Astrocyte (in vitro differentiated cells and primary cell): ENCODE measurements around the gene LRCH1. TPM values are rescaled to one million over a fixed set of nuclear protein-coding genes. Genes with fewer than 3 reads are reported as not detected.

Experiments used
- DNase-seq: peaks from one replicate; pipeline ENCODE4 v3.0.0-alpha.2; 2010; ENCODE audit warnings: low read depth
- FAIRE-seq: peaks from 2 replicates; lab custom pipeline; 2011; peaks lifted over from hg19 to GRCh38; lab: Jason Lieb, UNC
- H2AFZ ChIP-seq: 2 replicates; pipeline ENCODE4 v1.6.0; 2012; ENCODE audit warnings: low read depth, low read length, inconsistent platforms
- H3K27ac ChIP-seq: 2 replicates; pipeline ENCODE4 v1.5.1; 2011; ENCODE audit warnings: low read depth, low read length, inconsistent platforms
- H3K27me3 ChIP-seq: 2 replicates; pipeline ENCODE4 v1.6.0; 2011; ENCODE audit warnings: low read length, inconsistent platforms; ENCODE audit not compliant: insufficient read depth
- H3K36me3 ChIP-seq: 2 replicates; pipeline ENCODE4 v1.5.1; 2011; ENCODE audit warnings: low read length, inconsistent platforms; ENCODE audit not compliant: insufficient read depth
- H3K4me1 ChIP-seq: 2 replicates; pipeline ENCODE4 v1.5.1; 2011; ENCODE audit warnings: low read length, inconsistent platforms; ENCODE audit not compliant: insufficient read depth
- H3K4me2 ChIP-seq: 2 replicates; pipeline ENCODE4 v1.6.0; 2012; ENCODE audit warnings: low read length, inconsistent platforms
- H3K4me3 ChIP-seq: 2 replicates; pipeline ENCODE4 v1.5.1; 2011; ENCODE audit warnings: low read depth, mild to moderate bottlenecking, low read length, inconsistent platforms; ENCODE audit not compliant: insufficient read depth
- H3K79me2 ChIP-seq: 2 replicates; pipeline ENCODE4 v1.6.0; 2012; ENCODE audit warnings: mild to moderate bottlenecking, low read length, inconsistent platforms; ENCODE audit not compliant: insufficient read depth
- H3K9ac ChIP-seq: 2 replicates; pipeline ENCODE4 v1.6.0; 2012; ENCODE audit warnings: mild to moderate bottlenecking, low read length, inconsistent platforms
- H3K9me3 ChIP-seq: 2 replicates; pipeline ENCODE4 v1.5.1; 2012; ENCODE audit warnings: low read depth, mild to moderate bottlenecking, low read length, inconsistent platforms; ENCODE audit not compliant: insufficient read depth
- H4K20me1 ChIP-seq: 2 replicates; pipeline ENCODE4 v1.6.0; 2012; ENCODE audit warnings: low read length, inconsistent platforms; ENCODE audit not compliant: insufficient read depth
- H3K27ac Mint-ChIP-seq: one replicate; pipeline ENCODE4 v1.8.0; 2021; ENCODE audit warnings: mild to moderate bottlenecking, mixed read lengths; ENCODE audit not compliant: unreplicated experiment
- H3K27me3 Mint-ChIP-seq: one replicate; pipeline ENCODE4 v1.8.0; 2021; ENCODE audit warnings: low read depth, mixed read lengths; ENCODE audit not compliant: unreplicated experiment
- H3K36me3 Mint-ChIP-seq: one replicate; pipeline ENCODE4 v1.8.0; 2021; ENCODE audit warnings: low read depth, mixed read lengths; ENCODE audit not compliant: unreplicated experiment
- H3K4me1 Mint-ChIP-seq: one replicate; pipeline ENCODE4 v1.8.0; 2021; ENCODE audit warnings: low read depth, mixed read lengths; ENCODE audit not compliant: unreplicated experiment
- H3K4me3 Mint-ChIP-seq: one replicate; pipeline ENCODE4 v1.8.0; 2021; ENCODE audit warnings: mild to moderate bottlenecking, moderate library complexity, mixed read lengths; ENCODE audit not compliant: unreplicated experiment
- H3K9me3 Mint-ChIP-seq: one replicate; pipeline ENCODE4 v1.8.0; 2021; ENCODE audit warnings: mild to moderate bottlenecking, mixed read lengths; ENCODE audit not compliant: unreplicated experiment
- EZH2 ChIP-seq: IDR thresholded peaks from 2 replicates; pipeline ENCODE4 v1.6.1; 2012; ENCODE audit warnings: mild to moderate bottlenecking, low read length, inconsistent platforms; ENCODE audit not compliant: insufficient read depth
- total RNA-seq: library from RNA; stranded (reverse); gene quantifications from 2 replicates; pipeline ENCODE4 v1.2.1, GENCODE V29; 2021
- TF ChIP-seq, protein P1 (sequence below): IDR thresholded peaks from 2 replicates; pipeline ENCODE4 v1.5.1; 2011; ENCODE audit warnings: low read depth, mild to moderate bottlenecking, inconsistent platforms, low read length, moderate library complexity; ENCODE audit not compliant: insufficient read depth

Gene LRCH1
- total RNA-seq, 1 donor from 2014 or later: 17.7 TPM

DNA sequence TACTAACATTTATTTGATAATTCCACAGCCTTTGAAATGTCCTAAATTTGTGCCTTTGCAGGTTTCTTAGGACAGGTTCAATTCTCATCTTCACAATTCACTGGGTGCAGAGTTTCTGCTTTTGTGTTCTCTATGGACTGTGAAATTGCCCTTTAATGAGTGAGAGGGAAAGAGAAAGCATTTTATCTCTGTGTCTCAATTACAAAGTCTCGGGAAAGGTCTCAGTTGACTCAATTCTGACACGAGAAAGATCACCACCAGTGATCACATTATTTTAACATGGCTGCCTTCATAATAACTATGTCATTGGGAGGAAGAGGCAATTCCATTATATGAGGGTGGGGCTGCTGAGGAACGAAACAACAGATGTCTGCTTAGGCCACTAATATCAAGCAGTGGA lies 26.2 kb upstream of the LRCH1 start:
- no peak overlapping the region for H3K4me3 Mint-ChIP-seq
- H2AFZ ChIP-seq: no peak overlapping the region
- no peak overlapping the region for H3K4me3 ChIP-seq
- peaks cover 8% of the 10 kb centered on the region for H3K27me3 ChIP-seq
- DNase-seq (no peak), FAIRE-seq (no peak)
- no peaks in the 10 kb centered on the region for H3K9me3 Mint-ChIP-seq
- H3K4me1 Mint-ChIP-seq: peaks cover 2% of the 10 kb centered on the region
- H3K27ac ChIP-seq: no peak overlapping the region
- H3K27ac Mint-ChIP-seq: no peak overlapping the region
- H3K79me2 ChIP-seq: no peaks in the 10 kb centered on the region
- H4K20me1 ChIP-seq: no peaks in the 10 kb centered on the region
- no peaks in the 10 kb centered on the region for H3K36me3 ChIP-seq
- no peak overlapping the region for H3K9ac ChIP-seq
- peaks cover 2% of the 10 kb centered on the region for H3K36me3 Mint-ChIP-seq
- peaks cover 13% of the 10 kb centered on the region for H3K27me3 Mint-ChIP-seq
- no peaks in the 10 kb centered on the region for H3K4me1 ChIP-seq
- H3K9me3 ChIP-seq: no peaks in the 10 kb centered on the region
- H3K4me2 ChIP-seq: no peak overlapping the region
- TF ChIP-seq, protein P1, sequence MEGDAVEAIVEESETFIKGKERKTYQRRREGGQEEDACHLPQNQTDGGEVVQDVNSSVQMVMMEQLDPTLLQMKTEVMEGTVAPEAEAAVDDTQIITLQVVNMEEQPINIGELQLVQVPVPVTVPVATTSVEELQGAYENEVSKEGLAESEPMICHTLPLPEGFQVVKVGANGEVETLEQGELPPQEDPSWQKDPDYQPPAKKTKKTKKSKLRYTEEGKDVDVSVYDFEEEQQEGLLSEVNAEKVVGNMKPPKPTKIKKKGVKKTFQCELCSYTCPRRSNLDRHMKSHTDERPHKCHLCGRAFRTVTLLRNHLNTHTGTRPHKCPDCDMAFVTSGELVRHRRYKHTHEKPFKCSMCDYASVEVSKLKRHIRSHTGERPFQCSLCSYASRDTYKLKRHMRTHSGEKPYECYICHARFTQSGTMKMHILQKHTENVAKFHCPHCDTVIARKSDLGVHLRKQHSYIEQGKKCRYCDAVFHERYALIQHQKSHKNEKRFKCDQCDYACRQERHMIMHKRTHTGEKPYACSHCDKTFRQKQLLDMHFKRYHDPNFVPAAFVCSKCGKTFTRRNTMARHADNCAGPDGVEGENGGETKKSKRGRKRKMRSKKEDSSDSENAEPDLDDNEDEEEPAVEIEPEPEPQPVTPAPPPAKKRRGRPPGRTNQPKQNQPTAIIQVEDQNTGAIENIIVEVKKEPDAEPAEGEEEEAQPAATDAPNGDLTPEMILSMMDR: no peak
- no peak for TF ChIP-seq EZH2

DNA sequence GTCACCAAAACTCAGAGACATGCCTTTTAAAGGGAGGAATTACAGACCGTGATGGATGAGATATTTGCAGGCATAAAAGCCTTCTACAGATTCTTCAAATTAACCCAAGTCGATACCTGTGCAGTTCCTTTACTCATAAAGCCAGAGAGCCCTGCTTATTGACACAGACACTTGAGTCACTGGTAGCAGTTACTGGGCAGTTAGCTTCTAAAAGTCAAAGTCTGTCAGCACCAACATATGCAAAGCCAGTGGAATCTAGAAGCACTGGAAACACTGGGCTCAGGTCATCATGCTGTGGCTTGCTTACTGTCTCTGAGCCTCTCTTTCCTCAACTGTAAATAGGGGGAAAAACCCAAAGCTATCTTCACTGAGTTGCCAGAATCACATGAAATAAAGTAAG lies 25.7 kb upstream of the LRCH1 start:
- Mint-ChIP-seq H3K4me3 (no peak overlapping the region), H3K36me3 (peaks cover 2% of the 10 kb centered on the region), H3K4me1 (peaks cover 2% of the 10 kb centered on the region), H3K27ac (no peak overlapping the region), H3K27me3 (peaks cover 13% of the 10 kb centered on the region), H3K9me3 (no peaks in the 10 kb centered on the region)
- DNase-seq: no peak
- TF ChIP-seq, protein P1: no peak
- TF ChIP-seq EZH2: no peak
- FAIRE-seq: no peak
- H3K4me1 ChIP-seq: no peaks in the 10 kb centered on the region
- no peaks in the 10 kb centered on the region for H4K20me1 ChIP-seq
- H2AFZ ChIP-seq: no peak overlapping the region
- H3K79me2 ChIP-seq: no peaks in the 10 kb centered on the region
- no peak overlapping the region for H3K4me3 ChIP-seq
- H3K27ac ChIP-seq: no peak overlapping the region
- no peaks in the 10 kb centered on the region for H3K9me3 ChIP-seq
- no peaks in the 10 kb centered on the region for H3K36me3 ChIP-seq
- H3K27me3 ChIP-seq: peaks cover 8% of the 10 kb centered on the region
- H3K4me2 ChIP-seq: no peak overlapping the region
- no peak overlapping the region for H3K9ac ChIP-seq

DNA sequence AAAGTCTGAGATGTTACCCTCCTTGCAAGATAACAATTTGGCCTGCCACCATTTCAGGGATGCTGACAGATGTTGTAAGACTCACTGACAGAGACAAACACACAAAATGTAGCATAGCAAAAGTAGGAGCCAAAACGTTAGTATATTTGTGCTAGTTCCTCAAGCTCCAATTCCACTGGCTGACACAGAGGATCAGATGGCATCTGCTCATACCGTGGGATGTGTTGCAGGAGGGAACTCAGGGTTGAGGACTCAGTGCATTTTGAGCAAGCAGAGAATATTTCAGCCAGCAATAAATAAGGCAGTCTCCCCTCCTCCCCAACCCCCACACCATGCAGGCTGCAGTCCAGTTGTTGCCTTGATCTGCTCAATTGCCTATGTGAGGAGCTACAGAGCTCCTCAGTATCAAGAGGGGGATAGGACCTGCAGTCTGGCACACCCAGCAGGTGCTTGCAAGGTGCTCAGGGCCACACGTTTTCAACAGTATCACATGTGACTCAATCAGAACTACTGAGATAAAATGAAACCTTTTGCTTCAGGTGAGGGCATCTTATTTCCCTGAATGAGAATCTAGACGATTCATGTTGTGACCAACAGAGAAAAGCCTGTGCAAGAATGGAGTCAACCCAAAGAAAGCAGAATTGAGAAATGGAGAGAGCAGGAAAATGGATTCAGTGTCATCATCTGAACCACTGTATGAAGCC lies 23.6 kb upstream of the LRCH1 start:
- Mint-ChIP-seq H3K4me3 (no peak overlapping the region), H3K36me3 (peaks cover 2% of the 10 kb centered on the region), H3K9me3 (no peaks in the 10 kb centered on the region), H3K4me1 (peaks cover 2% of the 10 kb centered on the region), H3K27me3 (peaks cover 13% of the 10 kb centered on the region), H3K27ac (no peak overlapping the region)
- H3K36me3 ChIP-seq: no peaks in the 10 kb centered on the region
- no peak overlapping the region for H3K4me2 ChIP-seq
- no peak for TF ChIP-seq EZH2
- TF ChIP-seq, protein P1: no peak
- no peak overlapping the region for H3K27ac ChIP-seq
- no peaks in the 10 kb centered on the region for H3K4me1 ChIP-seq
- H3K9me3 ChIP-seq: no peaks in the 10 kb centered on the region
- no peak for DNase-seq
- no peaks in the 10 kb centered on the region for H3K79me2 ChIP-seq
- FAIRE-seq: no peak
- H2AFZ ChIP-seq: no peak overlapping the region
- H3K27me3 ChIP-seq: peaks cover 8% of the 10 kb centered on the region
- H3K9ac ChIP-seq: no peak overlapping the region
- no peaks in the 10 kb centered on the region for H4K20me1 ChIP-seq
- H3K4me3 ChIP-seq: no peak overlapping the region
